Measurements from ENCODE around the gene EN2.

EN2 gene

GRCh38 chr7:155458111-155458877 lies at the start of gene EN2:
Gene EN2 (plus strand): TSS chr7:155458129. CDS start chr7:155458378, 249 bp downstream.
- no peak for DNase-seq

DNA sequence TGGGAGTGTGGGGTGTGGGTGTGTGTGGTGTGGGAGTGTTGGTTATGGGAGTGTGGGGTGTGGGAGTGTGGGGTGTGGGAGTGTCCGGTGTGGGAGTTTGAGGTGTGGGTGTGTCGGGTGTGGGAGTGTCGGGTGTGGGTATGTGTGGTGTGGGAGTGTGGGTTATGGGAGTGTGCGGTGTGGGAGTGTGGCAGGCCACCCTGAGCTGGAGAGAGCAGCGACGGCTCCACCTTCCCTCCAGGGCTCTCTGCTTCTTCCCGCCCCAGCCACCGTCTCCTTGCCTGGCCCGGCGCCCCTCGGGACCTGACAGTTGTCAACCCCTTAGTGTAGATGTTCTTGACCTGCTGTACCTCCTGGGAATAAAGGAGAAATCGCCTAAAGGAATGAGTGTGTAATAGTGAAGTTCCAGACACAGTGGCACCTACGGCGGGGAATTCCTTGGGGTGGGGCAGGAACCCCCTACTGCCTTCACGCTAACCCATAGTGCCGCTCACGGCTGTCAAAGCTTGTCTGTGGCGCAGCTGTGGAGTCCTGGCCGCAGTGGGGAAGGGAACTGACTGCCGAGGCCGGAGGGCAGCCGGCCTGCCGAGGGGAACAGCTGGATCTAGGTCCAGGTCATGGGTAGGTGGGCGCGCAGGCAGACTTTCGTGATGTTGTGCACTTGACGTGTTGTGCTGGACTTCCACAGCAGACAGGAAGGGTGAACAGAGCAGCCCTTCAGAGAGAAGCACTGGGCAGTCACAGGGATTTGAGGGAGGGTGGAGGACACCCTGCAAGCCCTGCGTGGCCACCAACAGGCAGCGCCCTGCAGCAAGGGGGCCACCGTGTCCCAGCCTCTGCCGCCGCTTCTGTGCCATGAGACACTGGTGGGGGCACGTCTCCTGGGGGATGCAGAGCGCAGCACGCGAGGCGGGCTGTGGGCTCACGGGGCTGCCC lies 49.0 kb upstream of the EN2 start:
- DNase-seq: no peak

- DNase-seq: no peak
These were observed 47.9 kb upstream of the EN2 start for GRCh38 chr7:155409980-155410379.

- no peak for DNase-seq
These were observed 47.5 kb upstream of the EN2 start for GRCh38 chr7:155410431-155410830.

DNA sequence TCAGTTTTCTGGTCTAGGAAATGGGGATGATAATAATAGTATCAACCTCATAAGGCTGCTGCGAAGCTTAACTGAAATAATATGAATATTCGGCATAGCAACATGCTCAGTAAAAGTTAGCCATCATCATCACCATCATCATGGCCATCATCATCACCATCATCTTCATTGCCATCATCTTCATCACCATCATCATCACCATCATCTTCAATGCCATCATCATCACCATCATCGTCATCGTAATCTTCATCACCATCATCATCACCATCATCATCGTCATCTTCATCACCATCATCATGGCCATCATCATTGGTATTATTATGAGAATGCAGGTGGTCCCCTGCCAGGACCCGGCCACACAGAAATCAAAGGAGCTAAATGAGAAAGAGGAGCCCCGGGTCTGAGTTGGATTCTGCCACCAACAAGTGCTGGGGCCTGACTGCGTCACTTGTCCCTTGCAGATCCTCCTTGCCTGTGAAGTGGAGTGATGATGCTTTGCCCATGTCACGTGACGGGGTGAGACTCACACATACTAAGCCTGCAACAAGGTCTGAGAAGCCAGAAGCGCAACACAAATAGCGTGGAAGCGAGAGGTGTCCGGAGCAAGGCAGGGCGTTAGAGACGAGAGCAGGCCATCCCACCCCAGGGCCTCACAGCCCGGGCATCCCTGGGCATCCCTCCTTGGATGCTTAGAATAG lies 46.1 kb upstream of the EN2 start:
- no peak for DNase-seq

GRCh38 chr7:155412416-155413253 lies 45.3 kb upstream of the EN2 start:
- DNase-seq: peak; percentile 26

DNA sequence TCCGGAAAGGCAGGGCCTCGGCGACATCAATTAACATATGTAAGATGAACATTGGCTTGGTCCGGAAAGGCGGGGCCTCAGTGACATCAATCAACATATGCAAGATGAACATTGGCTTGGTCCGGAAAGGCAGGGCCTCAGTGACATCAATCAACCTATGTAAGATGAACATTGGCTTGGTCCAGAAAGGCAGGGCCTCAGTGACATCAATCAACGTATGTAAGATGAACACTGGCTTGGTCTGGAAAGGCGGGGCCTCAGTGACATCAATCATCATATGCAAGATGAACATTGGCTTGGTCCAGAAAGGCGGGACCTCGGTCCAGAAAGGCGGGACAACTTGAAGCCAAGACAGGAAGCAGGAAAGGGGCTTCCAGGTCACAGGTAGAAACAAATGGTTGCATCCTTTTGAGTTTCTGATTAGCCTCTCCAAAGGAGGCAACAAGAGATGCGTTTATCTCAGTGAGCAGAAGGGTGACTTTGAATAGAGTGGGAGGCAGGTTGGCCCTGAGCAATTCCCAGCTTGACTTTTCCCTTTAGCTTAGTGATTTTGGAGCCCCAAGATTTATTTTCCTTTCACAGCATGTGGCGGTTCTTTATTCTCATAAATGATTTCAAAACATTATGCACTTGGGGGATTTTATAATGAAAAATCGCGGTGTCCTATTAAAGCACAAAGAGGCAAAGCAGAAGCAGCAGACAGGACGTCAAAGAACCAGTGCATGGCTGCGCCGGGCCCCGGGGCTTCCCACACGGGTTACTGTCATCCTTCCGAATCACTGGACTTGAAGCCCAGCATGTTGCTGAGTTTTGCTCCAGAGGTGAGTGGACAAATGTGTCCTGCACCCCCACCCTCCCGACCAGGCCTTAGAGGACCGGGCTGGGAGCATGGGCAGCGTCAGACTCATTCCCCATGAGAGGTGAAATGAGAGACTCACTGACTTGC lies 43.1 kb upstream of the EN2 start:
- no peak for DNase-seq

- no peak for DNase-seq
These were observed 41.1 kb upstream of the EN2 start for GRCh38 chr7:155416646-155417380.

- no peak for DNase-seq
These were observed 39.6 kb upstream of the EN2 start for GRCh38 chr7:155418304-155418703.

DNA sequence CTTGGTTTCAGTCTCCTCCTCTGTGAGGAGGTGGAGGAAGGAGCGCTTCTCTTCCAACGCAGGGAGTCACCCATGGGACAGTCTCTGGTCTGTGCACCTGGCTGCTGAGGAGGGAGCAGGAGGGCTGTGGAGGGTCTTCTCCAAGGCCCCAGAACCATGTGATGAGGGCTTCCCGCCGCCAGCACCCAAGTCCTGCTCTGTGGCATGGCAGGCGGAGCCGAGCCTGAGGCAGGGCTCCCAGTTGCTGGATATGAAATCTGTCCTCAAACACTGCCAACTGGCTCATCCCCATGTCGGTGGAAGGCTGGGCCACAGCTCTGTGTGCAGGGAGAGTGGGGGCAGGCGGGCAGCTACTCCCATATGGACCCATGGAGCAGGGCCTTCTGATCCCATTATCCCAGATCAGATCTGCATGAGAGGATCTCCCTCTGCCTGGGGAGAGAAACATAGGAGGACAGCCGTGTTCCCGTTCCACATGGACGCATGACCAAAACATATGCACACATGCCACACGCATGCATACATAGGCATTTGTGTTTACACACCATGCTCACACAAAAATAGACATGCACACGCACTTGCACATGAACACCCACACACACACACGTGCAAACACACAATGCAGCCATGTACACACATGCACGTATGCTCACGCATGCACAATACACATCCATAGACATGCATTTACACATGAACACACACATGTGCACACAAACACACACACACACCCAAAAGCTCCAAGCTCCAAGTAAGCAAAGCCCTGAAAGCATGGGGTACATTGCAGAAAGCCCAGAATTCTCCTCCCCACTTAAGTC lies 38.8 kb upstream of the EN2 start:
- no peak for DNase-seq

DNA sequence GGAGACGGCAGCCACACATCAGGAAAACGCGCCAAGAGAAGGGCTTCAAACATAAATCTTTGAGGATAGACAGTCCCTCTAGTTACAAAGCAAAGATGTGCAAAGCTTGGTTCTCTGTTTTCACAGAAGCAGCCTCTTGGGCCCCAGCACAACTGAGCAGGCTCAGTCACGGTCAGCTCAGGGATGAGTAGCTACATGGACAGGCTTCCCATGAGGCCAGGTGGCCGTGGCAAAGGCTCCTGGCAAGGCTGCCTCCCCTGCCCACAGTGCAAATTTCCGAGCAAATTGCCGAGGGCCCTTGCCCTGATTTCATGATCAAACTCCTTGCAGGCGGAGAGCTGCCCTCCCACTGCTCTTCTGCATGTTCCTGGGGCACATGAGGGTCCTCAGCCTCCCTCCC lies 37.8 kb upstream of the EN2 start:
- DNase-seq: no peak

- DNase-seq: no peak
These were observed 35.8 kb upstream of the EN2 start for GRCh38 chr7:155422151-155422550.

DNA sequence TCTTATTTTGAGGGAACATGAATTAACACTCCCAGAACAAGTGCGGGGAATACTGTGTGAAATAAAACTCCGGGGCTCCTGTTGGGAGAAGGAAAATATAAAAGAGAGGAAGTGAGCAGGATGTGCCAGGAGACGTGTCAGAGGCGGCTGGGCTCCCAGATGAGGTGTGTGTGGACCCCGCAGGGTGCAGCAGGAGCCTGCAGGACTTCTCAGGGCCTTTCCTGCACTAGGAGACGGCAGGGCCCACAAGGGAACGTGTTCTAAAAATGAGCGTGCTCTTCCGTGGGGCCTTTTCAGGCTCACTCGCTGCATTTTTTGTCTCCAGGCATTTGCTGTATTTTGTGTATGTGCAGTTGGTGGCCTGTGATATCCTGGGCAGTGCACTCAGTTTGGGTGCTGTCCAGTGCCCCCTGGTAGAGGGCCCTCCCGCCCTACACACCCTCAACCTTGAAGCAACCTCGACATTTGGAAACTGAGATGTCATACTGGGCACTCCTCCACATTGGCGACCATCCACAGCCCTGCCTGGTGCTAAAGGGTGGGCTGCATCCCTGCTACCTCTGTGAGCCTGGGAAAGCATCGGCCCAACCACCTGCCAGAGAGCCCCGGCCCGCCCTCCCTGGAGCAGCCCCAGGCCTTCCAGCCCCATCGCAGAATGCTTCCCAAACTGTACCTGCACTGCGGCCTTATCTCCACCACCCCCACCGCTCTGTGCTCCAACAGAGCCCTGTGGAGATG lies 35.2 kb upstream of the EN2 start:
- no peak for DNase-seq

- no peak for DNase-seq
These were observed 34.3 kb upstream of the EN2 start for GRCh38 chr7:155423337-155424285.

- no peak for DNase-seq
These were observed 33.5 kb upstream of the EN2 start for GRCh38 chr7:155424301-155425010.

DNA sequence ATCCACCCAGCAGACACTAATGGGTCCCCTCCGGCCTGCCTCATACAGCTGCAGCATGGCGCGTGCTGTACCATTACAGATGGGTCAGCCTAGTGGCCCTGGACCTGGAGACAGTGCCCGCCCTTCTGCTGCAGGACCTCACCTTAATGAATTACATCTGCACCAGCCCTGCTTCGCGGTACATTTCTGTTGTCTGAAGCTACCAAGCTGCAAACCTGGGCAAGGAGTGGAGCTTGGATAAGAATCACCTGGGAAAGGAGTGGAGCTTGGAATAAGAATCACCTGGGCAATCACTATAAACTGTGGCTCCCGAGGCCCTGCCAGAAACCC lies 33.0 kb upstream of the EN2 start:
- DNase-seq: no peak

- DNase-seq: no peak
These were observed 32.0 kb upstream of the EN2 start for GRCh38 chr7:155425887-155426286.
